Peyer's patch (tissue), 4 donors: ENCODE data around the gene LGI4. TPM values are rescaled to one million over a fixed set of nuclear protein-coding genes. Genes with fewer than 3 reads are reported as not detected.
A peak's percentile ranks its signal among the peaks of the same experiment; 100 is the strongest.

Experiments used
- DNase-seq, 3 donors: peaks; one replicate each; pipeline ENCODE4 v3.0.0-alpha.2; 2017 to 2019
- H3K27ac ChIP-seq, 4 donors: fragments of 200-600 bp; sonication (generic); one replicate each; pipeline ENCODE4 v1.5.1; 2016 to 2019
- H3K27me3 ChIP-seq, 2 donors: fragments of 200-600 bp; sonication (generic); one replicate each; pipeline ENCODE4 v1.5.1; 2019
- H3K36me3 ChIP-seq, 3 donors: fragments of 200-600 bp; sonication (generic); one replicate each; pipeline ENCODE4 v1.5.1; 2016 to 2019
- H3K4me1 ChIP-seq, 4 donors: fragments of 200-600 bp; sonication (generic); one replicate each; pipeline ENCODE4 v1.5.1; 2016 to 2019
- H3K4me3 ChIP-seq, 4 donors: fragments of 200-600 bp; sonication (generic); 1 replicate in 3 of 4; 2 replicates in 1 of 4; pipeline ENCODE4 v1.5.1; 2016 to 2019; ENCODE audit warnings: mild to moderate bottlenecking in 1 of 4
- H3K9me3 ChIP-seq, 4 donors: fragments of 200-600 bp; sonication (generic); one replicate each; pipeline ENCODE4 v1.5.1; 2016 to 2019; ENCODE audit warnings: mild to moderate bottlenecking in 1 of 4
- CTCF ChIP-seq, 6 experiments: fragments of 450-650 bp in 4 of 6; fragments of 200-600 bp in 2 of 6; sonication (generic) in 1 of 6; IDR thresholded peaks; one replicate each; pipeline ENCODE4 v1.5.1; 2017 to 2019; ENCODE audit warnings: antibody characterized with exemption in 6 of 6, mild to moderate bottlenecking in 3 of 6, moderate library complexity in 1 of 6
- POLR2A ChIP-seq, 2 donors: fragments of 450-650 bp; IDR thresholded peaks; one replicate each; pipeline ENCODE4 v1.5.1; 2017; ENCODE audit warnings: antibody characterized with exemption in 2 of 2, mild to moderate bottlenecking in 2 of 2, moderate library complexity in 2 of 2
- total RNA-seq, 4 donors: library from RNA; depleted of rRNA; stranded (reverse); fragments of >200 nt; gene quantifications; one replicate each; pipeline ENCODE4 v1.1.0, GENCODE V29; 2016

Gene LGI4
- total RNA-seq, 4 donors from 2014 or later = 6.1 to 37.3 (median 14.4) TPM

DNA sequence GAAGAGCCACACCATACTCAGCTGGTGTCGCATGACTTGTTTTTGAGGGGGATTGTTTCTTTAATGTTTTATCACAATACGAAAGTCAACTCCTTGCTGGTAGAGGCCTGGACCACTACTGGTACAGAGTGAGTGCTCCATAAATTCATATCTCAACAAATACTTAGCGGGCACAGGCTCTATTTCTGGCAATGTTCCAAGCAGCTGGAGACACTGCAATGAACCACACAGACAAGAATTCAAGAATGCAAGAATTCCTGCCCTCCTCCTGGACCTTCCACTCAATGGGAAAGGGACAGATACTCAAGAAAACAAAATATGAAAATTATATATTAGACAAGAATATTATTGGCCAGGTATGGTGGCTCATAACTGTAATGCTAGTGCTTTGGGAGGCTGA is 14.6 kb upstream of the LGI4 start:
- no peak for DNase-seq
- no peaks in the 10 kb centered on the region for H3K9me3 ChIP-seq
- H3K4me1 ChIP-seq = peaks cover 0 to 12% (median 0%) of the 10 kb centered on the region in 4 donors
- no peak overlapping the region for H3K4me3 ChIP-seq
- H3K36me3 ChIP-seq = no peaks in the 10 kb centered on the region
- TF ChIP-seq CTCF (IDR thresholded peaks at IDR 0.05) (no peak), POLR2A (IDR thresholded peaks at IDR 0.05) (no peak)
- H3K27me3 ChIP-seq = peaks cover 0 to 10% of the 10 kb centered on the region in 2 donors
- H3K27ac ChIP-seq = no peak overlapping the region

DNA sequence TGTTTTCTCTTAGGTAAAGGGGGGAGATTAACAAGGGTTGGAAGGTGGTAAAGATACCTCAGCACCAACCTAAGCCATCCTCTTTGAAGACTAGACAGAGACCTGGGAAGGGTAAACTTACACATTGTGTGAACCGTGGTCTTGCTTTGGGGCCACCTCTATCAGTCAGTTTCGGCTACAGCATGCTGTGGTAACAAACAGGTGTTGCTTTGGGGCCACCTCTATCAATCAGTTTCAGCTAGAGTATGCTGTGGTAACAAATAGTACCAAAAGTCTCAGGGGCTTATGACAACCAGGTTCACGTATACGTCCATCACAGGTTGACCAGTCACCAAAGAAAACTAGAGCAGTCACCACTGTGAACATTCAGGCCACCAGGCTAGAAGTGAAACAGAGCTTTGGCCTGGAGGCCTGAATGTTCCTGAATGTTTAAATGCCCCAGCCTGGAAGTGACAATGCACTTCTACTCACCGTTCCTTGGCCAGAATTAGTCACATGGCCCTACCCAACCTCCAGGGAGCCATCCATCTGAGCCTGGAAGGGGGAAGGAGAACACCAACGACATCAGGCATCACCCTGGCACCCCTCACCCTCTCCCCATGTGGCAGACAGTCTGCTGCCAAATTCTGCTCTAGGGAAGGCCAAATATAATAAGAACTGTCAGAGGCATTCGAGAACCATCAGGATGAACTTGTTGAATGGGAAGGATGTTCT is 12.0 kb upstream of the LGI4 start:
- TF ChIP-seq CTCF (IDR thresholded peaks at IDR 0.05) (no peak), POLR2A (IDR thresholded peaks at IDR 0.05) (no peak)
- no peak for DNase-seq
- Histone ChIP-seq H3K27ac (no peak overlapping the region), H3K9me3 (no peaks in the 10 kb centered on the region), H3K27me3 (peaks cover 0 to 13% of the 10 kb centered on the region in 2 donors), H3K4me1 (peaks cover 6 to 19% (median 11%) of the 10 kb centered on the region in 4 donors), H3K4me3 (no peak overlapping the region), H3K36me3 (no peaks in the 10 kb centered on the region)

DNA sequence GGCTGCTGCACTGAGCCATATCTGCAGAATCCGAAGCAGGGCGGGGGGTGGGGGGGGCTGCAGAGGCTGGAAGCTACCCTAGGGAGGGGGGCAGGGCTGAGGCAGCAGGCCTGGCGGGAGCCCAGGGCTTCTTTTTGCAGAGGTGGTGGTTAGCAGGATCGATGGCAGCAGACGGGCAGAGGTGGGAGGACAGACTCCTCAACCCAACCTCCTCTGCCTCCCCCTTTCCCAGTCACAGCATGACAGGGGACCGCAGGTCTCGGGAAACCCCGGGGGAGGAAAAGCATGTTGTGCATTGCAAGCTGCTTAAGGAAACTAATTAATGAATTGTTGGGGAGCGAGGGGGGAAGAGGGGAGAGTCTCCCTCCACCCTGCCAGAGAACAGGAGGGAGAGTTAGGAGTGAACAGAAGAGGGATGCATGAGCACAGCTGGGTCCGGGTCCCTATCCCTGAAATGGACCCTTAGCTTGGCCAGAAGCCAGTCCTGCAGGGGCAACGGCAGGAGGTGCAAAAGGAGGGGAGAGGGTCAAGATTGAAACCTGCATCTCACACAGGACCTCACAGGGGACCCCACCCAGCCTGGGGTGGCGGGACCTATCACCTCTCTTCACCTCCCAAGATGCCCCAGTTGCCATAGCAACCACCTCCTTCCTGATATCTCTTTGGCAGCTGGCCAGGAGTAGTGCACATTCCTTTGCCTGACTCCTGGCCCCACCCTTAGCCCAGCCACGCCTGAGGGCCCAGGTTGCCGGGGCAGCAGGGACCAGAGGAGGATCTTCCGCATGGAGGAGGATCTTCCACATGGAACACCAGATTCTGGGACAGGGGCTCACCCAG is 10.0 kb upstream of the LGI4 start:
- peaks cover 0 to 13% of the 10 kb centered on the region in 2 donors for H3K27me3 ChIP-seq
- peaks cover 6 to 30% (median 20%) of the 10 kb centered on the region in 4 donors for H3K4me1 ChIP-seq
- DNase-seq = peak in 2 of 3 donors; percentile 28 to 83
- no peaks in the 10 kb centered on the region for H3K36me3 ChIP-seq
- H3K9me3 ChIP-seq = no peaks in the 10 kb centered on the region
- TF ChIP-seq CTCF (IDR thresholded peaks at IDR 0.05) (no peak), POLR2A (IDR thresholded peaks at IDR 0.05) (no peak)
- no peak overlapping the region for H3K4me3 ChIP-seq
- H3K27ac ChIP-seq = no peak overlapping the region

GRCh38 chr19:35144259-35144599 is 9.4 kb upstream of the LGI4 start:
- no peak for DNase-seq
- Histone ChIP-seq H3K4me3 (no peak overlapping the region), H3K4me1 (peaks cover 6 to 30% (median 20%) of the 10 kb centered on the region in 4 donors), H3K27me3 (peaks cover 0 to 13% of the 10 kb centered on the region in 2 donors), H3K27ac (no peak overlapping the region), H3K36me3 (no peaks in the 10 kb centered on the region), H3K9me3 (no peaks in the 10 kb centered on the region)
- TF ChIP-seq POLR2A (IDR thresholded peaks at IDR 0.05) (no peak), CTCF (IDR thresholded peaks at IDR 0.05) (no peak)

- TF ChIP-seq POLR2A (IDR thresholded peaks at IDR 0.05) (no peak), CTCF (IDR thresholded peaks at IDR 0.05) (no peak)
- H3K4me1 ChIP-seq = peaks cover 6 to 30% (median 20%) of the 10 kb centered on the region in 4 donors
- no peak for DNase-seq
- H3K27ac ChIP-seq = peak overlapping the region in 1 of 4 donors; percentile 67
- no peaks in the 10 kb centered on the region for H3K9me3 ChIP-seq
- peaks cover 0 to 13% of the 10 kb centered on the region in 2 donors for H3K27me3 ChIP-seq
- no peaks in the 10 kb centered on the region for H3K36me3 ChIP-seq
- H3K4me3 ChIP-seq = no peak overlapping the region
Observed at GRCh38 chr19:35143818-35144217, 9.0 kb upstream of the LGI4 start.
